ENCODE results near the gene PTGFRN. TPM values are rescaled to one million over a fixed set of nuclear protein-coding genes. Genes with fewer than 3 reads are reported as not detected.

PTGFRN gene
- total RNA-seq, 4 donors from 2014 or later, result 4.7 to 16.1 (median 14.6) TPM

- no peak for TF ChIP-seq CTCF (IDR thresholded peaks at IDR 0.05; ENCODE audit: low read depth)
These were observed 5.5 kb downstream of the PTGFRN start for GRCh38 chr1:116915086-116915661.

- TF ChIP-seq CTCF (IDR thresholded peaks at IDR 0.05; ENCODE audit: low read depth), result no peak
These were observed 6.3 kb downstream of the PTGFRN start for GRCh38 chr1:116916002-116916401.

- no peak for TF ChIP-seq CTCF (IDR thresholded peaks at IDR 0.05; ENCODE audit: low read depth)
These were observed 7.1 kb downstream of the PTGFRN start for GRCh38 chr1:116916533-116917445.

- no peak for TF ChIP-seq CTCF (IDR thresholded peaks at IDR 0.05; ENCODE audit: low read depth)
These were observed 9.1 kb downstream of the PTGFRN start for GRCh38 chr1:116918714-116919357.

GRCh38 chr1:116919802-116920201 lies 10.1 kb downstream of the PTGFRN start:
- no peak for TF ChIP-seq CTCF (IDR thresholded peaks at IDR 0.05; ENCODE audit: low read depth)

- no peak for TF ChIP-seq CTCF (IDR thresholded peaks at IDR 0.05; ENCODE audit: low read depth)
These were observed 10.5 kb downstream of the PTGFRN start for GRCh38 chr1:116920211-116920610.

- no peak for TF ChIP-seq CTCF (IDR thresholded peaks at IDR 0.05; ENCODE audit: low read depth)
These were observed 11.7 kb downstream of the PTGFRN start for GRCh38 chr1:116921301-116921885.
